Measurements from ENCODE around the gene TRIM8.

Gene TRIM8

DNA sequence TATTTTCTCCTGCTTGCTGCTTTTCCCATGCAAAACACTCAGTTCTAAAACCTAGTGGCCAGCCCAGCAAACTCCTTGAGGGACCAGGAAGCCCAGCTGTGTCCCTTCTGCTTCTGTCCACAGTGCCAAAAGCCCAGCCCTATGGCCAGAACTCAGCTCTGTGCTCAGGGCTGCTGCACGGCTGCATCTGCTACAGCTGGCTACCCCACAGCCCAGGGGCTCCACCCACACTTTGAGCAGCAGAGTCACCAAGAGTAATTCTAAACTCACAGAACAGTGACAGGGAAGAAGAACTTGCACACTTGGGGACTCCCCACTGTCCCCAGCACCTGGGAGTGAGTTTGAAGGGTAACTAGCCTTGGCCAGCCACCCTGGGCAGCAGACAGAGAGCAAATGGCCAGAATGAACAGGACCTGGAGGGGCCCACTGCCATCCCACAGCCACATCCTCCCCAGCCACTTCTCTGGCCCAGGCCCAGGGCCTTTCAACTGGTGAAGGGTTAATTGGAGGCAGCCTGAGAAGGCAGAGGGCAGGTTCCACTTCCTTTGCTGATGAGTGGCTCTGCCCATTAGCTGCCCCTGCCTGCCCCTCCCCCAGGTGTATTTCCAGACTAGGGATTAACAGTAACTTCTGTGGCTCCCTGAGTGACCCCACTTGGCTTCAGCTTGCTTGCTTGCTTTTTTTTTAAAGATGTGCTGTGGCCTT, 28.1 kb upstream of the TRIM8 start:
- DNase-seq (ENCODE audit: low spot score), result no peak

DNA sequence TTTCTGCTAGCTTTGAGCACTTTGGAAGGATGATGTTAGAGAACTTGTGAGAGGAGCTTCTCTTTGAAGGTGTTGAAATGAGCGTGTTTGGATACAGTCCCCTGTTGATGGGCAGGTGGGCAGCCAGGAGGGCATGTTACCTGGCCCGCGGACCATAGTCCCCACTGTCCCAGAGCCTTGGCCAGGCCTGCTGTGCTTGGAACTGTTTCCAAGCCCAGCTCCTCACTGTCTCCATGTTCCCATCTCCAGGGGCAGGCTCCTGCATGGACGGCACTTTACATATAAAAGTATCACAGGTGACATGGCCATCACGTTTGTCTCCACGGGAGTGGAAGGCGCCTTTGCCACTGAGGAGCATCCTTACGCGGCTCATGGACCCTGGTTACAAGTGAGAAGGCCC, 27.2 kb upstream of the TRIM8 start:
- no peak for DNase-seq (ENCODE audit: low spot score)

DNA sequence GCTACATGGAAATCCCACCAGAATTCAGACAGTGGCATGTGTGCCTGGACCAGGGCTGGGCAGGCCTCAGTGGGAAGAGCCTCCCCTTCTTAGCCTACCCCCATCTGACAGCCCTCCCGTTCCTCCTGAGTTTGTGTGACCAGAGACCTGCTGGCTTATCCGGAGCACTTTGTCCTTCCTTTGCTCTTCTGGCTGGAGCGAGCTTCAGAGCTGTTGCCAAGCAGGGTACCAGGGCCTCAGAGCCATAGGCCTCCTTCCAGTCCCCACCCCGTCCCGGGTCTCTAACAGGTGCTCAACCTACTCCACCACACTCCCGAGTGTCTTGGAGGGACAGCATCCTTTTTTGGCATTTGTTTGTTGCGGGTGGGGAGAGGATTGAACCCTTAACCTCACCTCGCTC, 26.5 kb upstream of the TRIM8 start:
- DNase-seq (ENCODE audit: low spot score), result no peak

DNA sequence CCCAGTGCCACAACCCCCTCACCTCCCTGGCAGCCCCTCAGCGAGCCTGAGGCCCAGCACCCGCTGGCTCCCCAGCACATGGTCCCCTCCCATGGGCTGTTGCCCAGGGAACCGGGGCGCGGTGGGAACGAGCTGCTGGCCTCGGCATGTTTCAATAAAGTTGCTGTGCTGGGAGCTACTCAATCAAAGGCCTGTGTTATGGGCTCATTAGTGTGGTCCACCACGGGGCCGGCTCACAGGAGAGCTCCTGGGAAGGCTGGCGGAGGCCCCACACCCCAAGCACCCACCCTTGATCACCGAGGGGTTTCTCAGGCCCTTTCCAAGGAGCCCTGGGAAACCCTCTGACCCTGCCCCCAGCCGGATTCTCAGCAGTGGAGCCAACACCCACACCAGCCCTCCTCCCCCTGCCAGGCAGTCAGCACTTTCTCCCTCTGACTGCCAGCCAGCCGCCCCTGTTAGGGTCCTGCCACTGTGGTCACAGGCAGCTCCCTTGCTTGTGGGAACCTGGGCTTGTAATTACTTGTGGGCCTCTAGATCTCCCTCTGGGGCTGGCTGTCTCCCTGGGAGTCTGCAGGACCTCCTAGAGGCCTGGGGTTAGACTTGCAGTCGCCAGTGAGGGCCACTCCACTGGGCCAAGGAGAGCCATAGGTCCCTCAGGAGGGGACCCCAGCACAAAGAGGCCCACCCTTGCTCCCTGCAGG, 24.8 kb upstream of the TRIM8 start:
- no peak for DNase-seq (ENCODE audit: low spot score)

DNA sequence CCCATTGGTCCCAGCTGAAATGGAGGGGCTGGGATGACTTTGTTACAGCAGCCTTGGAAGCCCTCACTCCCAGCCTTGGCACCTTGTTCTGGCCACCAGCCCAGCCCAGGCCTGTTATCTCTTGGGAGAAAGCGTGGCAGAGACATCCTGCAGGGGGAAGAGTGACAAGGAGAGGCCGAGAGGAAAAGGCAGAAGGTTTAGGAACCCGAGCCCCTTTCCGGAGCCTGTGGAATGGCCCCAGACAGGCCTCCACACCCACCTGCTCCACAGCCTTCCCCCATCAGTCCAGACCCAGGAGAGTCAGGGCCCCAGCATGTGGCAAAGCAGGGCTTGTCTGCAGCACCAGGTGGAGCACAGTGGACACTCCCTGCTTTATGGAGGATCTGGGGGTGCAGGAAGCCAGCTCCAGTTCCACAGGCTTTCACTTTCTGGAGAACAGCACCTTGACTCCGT, 24.1 kb upstream of the TRIM8 start:
- DNase-seq (ENCODE audit: low spot score), result no peak

DNA sequence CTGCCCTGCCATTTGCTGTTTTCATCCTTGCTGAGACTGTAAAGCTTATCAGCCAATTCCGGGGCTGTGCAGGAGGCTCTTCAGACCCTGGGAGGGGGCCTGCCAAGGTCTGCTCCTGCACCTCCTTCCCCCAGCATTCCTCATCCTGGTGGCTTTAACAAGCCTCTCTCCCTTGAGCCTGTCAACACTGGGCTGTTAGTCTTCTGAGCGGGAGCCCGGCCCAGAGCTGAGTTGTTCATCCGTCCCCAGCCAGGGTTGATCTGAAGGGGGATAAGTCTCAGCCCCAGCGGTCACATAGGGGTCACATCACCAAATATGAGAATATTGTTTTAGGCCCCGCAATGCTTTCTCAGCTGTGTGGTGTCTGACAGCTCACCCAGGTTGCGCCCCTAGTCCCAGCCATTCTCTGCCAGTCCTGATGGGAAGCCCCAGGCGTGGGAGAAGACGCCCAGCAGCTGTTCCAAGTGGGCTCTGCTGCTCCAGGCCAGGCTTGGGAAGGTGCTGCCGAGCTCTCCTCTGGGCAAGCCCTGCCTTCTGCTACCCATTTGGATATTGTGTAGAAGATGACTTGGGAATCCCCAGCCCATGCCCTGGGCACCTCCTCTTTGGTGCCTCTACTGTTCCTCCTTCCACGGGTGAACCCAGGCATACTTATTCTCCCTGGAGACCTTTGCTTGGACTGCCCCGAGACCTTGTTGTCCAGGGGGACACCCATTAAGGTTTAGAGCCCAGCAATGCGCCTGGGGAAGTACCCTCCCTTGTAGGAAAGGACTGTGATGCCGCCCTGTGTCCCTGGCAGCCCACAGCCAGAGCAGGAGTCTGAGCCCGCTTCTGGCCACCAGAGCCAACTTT, 23.5 kb upstream of the TRIM8 start:
- DNase-seq (ENCODE audit: low spot score), result no peak

DNA sequence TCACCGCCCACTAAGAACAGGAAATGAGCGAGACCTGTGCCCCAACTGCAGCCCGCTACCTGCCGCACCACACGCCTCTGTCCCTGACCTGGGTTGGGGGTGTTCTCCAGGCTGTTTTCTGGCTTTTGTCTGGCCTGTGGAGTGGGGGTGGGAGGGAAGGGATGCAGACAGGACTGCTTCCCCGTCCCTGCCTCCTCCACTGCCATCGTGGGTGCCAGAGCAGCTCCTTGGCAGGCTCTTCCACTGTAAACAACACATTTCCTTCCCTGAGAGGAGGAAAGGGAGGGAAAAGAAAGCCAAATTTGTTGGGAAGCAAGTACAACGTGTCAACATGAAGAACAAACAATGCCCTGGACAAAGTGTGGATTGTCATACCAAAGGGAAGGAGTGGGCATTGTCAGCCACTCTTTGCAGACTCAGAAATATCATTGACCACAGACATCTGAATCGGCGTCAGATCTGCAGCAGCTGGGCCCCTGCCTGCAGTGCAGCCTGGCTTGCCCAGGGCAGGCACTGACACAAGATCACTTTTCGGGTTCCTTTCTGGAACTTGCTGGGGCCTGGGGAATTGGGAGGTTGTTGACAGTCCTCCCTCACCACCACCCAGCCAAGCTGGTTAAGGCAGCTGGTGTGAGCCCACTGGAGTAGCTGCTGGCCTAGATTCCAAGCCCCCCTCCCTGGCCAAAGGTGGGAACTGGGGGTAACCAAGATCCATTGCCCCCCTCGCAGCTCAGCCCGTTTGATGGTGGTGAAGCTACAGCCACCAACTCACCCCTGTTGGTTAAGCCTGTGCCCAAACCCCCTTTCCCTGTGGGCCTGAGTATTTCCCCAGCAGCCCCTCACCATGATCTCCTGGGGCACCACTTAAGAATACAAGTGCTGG, 22.6 kb upstream of the TRIM8 start:
- DNase-seq (ENCODE audit: low spot score), result no peak

DNA sequence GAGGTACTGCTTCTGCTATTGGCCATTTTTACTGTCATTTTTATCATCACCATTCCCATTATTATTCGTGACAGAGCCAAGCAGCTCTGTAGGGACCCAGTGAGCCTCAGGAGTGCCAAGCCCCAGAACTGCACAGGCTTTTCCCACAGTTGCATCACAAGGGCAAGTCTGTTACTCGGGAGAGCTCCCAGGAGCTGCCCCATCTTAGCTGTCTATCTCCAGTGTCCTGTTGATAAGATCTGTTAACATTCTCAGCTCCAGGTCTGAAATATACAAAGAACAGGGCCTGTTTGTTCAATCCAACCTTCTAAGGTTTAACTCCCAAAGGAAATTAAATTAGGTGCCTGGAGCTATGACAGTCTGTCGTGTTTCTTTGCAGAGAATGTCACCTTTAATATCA, 20.2 kb upstream of the TRIM8 start:
- DNase-seq (ENCODE audit: low spot score), result no peak

DNA sequence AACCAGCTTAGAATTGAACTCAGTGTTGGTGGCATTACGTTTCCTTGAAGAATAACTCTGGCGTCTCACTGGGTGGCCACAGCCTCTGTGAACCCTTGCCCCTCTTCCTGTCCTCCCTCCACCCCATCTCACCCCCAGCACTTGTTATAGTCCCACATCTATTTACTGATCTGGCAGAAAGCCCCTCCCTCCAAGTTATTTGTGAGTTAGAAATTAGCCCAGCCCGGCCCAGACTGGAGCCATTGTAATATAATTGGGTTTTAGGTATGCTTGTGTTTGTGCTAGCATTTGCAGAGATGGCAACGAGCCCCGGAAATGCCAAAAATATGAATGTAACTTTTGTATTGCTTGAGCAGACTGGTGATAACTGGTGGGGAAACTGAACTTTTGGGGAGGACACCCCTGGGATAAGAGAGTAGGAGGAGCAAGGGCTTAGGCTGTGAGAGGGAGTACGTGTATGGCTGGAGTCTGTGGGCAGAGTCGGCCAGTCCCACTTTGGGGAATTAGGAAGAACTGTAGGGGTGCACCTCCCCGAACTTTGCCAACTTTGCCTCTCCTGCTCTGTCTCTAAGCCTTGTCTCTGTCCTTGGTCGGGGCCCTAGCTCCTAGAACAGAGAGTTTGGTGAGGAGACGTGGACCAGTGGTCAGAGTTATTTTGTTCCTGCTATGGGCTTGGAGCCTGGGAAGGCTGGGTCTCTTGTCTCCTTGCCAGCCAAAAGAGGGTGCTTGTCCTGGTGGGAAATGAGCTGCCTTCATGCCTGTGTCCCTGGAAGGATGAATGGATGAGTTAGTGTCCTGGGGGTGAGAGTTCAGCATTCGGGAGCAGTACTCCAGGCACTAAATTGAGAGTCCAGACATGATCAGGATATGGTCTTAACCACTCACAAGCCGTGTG, 19.3 kb upstream of the TRIM8 start:
- no peak for DNase-seq (ENCODE audit: low spot score)

DNA sequence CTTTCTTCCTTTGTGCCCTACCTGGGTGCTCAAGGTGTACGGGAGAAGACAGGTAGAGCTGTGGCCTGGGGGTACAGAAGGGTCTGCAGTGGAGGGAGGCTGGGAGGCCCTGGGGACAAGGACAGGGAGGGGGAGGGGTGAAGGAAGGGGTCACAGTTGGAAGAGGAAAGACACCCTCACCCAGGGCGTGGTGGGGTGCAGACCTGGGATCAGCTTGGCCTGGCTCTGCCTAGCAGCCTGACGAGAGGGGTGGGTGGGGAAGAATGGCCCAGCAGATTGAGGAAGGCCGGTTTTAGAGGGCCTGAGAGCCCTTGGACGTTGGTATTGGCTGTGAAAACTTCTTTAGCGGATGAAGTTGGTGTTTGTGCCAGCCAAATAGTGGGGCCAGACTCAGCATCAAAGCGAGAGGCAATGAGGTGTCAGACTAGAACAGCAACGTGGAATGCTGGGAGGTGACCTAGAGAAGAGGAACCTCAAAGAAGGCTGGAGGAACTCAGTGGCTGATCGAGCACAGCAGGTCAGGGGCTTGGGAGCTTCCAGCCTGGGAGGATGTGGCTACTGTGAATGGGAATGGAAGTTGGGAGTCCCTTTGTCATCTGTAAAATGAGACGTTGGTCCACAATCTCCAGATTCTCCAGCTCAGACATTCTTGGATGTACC, 18.1 kb upstream of the TRIM8 start:
- no peak for DNase-seq (ENCODE audit: low spot score)

DNA sequence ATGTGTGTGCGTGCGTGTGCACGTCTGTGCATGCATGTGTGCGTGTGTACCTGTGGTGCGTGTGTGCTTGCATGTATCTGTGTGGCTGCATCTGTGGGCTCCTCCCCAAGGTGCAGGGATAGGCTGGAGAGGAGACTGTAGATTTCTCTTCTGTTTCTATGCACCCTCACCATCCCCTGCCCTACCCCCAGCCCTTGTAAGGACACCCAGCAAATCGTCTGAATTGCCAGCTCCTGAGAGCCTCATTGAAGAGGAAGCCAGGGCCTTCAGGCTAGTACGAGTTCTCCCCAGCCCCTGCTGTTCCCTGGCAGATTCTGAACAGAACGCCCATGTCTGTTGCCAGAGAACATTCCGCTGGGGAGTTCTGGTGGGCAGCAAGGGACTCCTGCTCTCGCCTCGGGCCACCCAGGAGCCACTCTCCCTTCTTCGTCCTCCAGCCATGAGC, 17.0 kb upstream of the TRIM8 start:
- no peak for DNase-seq (ENCODE audit: low spot score)

DNA sequence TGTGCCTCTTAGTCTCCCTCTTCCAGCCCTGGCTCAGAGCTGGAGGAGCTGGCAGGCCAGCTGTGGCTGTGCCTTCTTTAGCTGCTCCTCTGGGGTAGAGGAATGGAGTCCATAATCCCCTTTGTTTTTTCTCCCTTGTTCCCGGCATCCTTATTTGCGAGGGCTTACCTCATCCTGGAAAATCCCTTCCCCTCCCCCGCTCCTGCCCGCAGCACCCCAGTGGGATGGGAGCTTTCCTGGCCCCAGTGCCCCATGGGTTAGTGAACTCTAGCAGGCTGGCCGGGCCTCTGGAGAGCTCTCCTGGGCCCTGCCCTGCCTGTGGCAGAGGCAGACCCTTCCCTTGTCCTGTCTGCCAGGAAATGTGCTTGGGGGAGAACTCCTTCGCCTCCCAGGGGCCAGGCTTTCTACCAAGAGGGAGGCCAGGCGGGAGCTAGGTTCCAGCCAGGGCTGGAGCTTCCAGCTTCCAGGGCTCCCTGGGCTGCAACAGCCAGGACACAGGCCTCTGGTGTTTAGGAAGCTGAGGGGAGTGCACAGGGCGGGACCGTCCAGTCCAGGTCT, 16.5 kb upstream of the TRIM8 start:
- DNase-seq (ENCODE audit: low spot score), result no peak

DNA sequence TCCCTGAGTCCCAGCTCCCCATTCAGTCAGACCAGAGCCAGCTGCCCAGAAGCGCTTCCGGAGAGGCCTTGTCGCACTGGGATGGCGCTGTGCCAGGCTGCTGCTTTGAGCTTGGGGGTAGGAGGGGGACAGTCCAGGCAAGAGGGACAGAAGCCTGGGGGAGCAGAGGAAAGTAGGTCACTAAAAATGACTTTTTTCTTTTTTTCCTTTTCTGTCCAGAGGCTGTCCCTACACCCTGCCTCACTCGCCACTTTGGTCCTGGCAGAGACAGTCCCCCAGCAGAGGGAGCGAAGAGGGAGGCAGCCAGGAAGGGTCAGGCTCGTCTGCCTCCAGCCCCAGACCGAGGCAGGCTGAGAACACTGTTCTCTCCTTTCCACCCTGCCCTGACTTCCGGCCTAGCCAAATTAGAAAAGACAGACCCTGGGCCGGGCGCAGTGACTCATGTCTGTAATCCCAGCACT, 15.8 kb upstream of the TRIM8 start:
- no peak for DNase-seq (ENCODE audit: low spot score)

DNA sequence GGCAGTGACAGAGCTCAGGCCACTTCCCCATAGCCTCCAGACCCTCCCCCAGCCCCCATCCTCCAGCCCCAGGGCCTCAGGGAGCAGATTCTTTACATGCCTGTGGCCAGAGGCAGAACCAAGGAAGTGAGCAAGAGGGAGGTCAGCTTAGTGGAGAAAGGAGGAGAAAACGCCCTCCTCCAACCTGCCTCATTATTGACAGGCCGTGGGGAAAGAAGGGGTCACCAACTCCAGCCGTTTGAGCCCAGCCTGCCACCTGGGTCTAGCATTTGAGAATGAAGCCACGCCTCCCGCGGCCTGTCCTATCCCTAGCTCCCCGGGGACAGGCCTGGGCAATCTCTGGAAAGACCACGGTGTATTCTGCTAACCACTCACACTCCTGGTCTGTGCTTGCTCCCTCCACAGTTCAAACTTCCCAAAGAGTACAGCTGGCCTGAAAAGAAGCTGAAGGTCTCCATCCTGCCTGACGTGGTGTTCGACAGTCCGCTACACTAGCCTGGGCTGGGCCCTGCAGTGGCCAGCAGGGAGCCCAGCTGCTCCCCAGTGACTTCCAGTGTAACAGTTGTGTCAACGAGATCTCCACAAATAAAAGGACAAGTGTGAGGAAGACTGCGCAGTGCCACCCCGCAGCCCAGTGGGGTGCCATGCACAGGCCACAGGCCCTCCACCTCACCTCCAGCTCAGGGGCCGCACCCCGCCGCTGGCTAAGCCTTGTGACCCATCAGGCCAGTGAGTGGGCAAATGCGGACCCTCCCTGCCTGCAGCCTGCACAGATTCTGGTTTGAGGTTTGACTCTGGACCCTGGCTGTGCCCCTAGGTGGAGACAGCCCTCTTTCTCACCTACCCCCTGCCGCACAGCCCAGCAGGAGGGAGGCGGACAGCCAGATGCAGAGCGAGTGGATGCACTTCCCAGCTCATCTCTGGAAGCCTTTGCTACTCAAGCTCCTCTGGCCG, 14.3 kb upstream of the TRIM8 start:
- no peak for DNase-seq (ENCODE audit: low spot score)

DNA sequence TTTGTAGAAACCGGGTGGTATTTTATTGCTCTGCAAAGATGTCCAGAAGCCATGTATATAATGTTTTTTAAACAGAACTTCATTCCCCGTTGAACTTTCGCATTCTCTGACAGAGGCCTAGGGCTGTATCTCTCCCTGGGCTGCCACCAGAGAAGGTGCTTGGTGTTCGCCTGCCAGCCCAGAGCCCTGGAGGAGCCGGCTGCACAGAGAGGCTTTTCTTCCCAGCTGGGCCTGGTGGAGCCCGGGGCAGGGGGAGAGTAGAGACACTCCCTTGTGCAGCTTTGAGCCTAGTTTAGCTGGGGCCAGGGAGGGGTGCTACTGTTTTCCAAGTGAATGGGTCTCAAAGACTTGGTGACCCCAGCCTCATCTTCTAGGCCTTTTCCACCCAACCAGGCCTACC, 13.6 kb upstream of the TRIM8 start:
- DNase-seq (ENCODE audit: low spot score), result no peak

DNA sequence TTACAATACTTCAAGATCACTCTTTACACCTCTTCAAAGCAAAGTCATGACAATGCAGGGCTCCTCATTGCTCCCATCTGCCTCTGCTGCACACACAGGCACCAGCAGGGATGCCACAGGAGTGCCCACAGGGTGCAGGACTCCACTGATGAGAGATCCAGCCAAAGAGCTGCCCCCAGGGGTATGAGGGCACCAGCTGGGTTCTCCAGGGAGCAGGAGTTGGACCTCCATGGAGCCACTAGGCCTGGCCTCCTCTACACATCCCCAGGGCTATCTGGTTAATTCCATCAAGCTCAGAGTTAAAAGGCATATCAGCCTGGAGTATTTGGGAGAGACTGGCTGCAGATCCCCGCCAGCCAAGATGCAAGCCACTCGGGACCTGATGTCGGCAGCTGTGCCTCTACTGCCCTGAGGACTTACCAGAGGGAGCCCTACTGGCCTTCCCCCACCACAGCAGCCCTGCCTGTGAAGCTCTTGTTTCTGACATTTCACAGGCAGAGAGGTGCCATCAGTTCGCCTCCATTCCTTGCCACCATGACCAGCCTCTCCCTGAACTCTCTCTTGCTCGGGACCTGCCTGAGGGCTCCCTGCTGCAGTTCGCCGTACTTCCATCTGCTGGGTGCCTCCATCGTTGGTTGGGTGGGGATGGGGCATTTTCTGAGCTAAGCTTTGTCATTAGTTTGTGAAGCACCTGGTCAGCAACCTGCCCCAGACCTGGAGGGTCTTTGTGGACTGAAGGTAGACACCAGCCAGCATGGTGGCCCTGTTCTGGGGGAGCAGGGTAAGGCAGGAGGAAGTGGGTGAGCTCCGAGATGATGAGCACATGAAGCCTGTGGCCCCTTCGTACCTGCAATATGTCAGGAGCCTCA, 12.5 kb upstream of the TRIM8 start:
- DNase-seq (ENCODE audit: low spot score), result no peak

DNA sequence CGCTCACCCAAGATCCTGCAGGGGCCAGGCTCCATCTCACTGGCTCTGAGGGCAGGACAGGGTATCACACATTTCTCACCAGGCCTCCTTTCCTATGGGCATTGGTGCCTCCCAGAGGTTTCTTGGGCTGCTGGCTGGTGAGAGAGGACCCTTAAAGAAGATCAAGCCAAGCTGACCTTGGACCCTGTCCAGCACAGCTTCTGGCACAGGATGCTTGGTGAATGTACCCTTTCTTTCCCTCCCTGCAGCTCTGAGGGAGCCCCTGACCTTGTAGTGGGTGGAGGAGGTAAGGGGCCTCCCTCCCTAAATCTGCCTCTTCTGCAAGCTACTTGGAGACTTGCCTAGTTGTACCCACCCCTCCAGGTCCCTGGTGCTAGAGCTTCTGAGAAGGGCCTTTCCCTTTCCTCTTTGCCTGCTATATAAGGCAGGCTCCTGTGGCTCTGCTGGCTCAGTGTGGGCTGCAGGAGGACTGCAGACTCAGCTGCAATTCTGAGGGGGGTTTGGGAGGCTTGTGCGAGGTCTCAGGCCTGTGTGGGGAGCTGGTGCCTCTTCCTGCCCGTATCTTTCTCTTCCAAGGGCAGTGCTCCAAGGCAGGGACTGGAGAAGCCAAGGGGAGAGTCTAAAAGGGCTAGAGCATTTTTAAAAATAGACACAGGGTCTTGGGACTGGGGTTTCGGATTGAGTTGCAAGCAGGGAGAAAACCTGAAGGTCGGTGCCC, 11.7 kb upstream of the TRIM8 start:
- no peak for DNase-seq (ENCODE audit: low spot score)

All from COLO829 (cell line).